HUES64 (cell line): ENCODE measurements around the gene CCDC122.

Experiments
- H3K27ac ChIP-seq: 2 replicates; pipeline ENCODE4 v1.7.0; 2013; ENCODE audit warnings: low read depth, low read length, inconsistent platforms
- H3K27me3 ChIP-seq: 2 replicates; pipeline ENCODE4 v1.6.1; 2013; ENCODE audit warnings: mild to moderate bottlenecking, low read length; ENCODE audit not compliant: insufficient read depth
- H3K36me3 ChIP-seq: 2 replicates; pipeline ENCODE4 v1.6.1; 2013; ENCODE audit warnings: mild to moderate bottlenecking, low read length; ENCODE audit not compliant: insufficient read depth
- H3K4me1 ChIP-seq: 2 replicates; pipeline ENCODE4 v1.6.1; 2013; ENCODE audit warnings: mild to moderate bottlenecking, low read length, moderate library complexity; ENCODE audit not compliant: insufficient read depth
- H3K4me3 ChIP-seq: 2 replicates; pipeline ENCODE4 v1.5.1; 2013; ENCODE audit warnings: mild to moderate bottlenecking, low read length, moderate library complexity
- H3K9ac ChIP-seq: 2 replicates; pipeline ENCODE4 v1.6.1; 2013; ENCODE audit warnings: mild to moderate bottlenecking, low read depth, low read length
- H3K9me3 ChIP-seq: 2 replicates; pipeline ENCODE4 v1.6.1; 2013; ENCODE audit warnings: low read depth, low read length; ENCODE audit not compliant: insufficient read depth
- WGBS: fragments of 150-250, 120-280 bp; methylation state at CpG from one replicate; pipeline ENCODE4 v1.1.7; 2013; ENCODE audit warnings: missing lambda C conversion rate; 5-methylcytosine and 5-hydroxymethylcytosine counted together

The CCDC122 gene

DNA sequence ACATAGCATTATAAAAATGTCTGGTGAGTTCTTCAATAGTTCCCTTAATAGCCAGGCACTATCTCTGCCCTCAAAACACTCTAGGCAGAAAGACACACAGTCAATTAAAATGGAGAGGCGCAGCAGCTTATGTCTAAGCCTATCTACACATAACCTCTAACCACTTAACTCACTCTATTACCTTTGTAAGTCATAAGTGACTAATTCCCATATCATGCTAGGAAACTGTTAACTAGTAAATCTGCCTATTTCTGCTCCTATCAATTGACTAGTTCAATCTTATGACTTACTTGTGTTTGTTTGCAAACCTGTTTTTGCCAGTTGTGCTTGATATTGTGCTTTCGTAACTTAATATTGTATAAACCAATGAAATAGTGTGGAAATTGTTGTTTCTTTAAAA lies 3.2 kb downstream of the CCDC122 start:
- Histone ChIP-seq H3K27ac (no peak overlapping the region), H3K36me3 (no peaks in the 10 kb centered on the region), H3K9me3 (no peaks in the 10 kb centered on the region), H3K4me1 (peaks cover 19% of the 10 kb centered on the region), H3K4me3 (no peak overlapping the region), H3K9ac (no peak overlapping the region), H3K27me3 (peaks cover 15% of the 10 kb centered on the region)
- WGBS: 95% methylated on average over 2 of the region's 2 CpGs

DNA sequence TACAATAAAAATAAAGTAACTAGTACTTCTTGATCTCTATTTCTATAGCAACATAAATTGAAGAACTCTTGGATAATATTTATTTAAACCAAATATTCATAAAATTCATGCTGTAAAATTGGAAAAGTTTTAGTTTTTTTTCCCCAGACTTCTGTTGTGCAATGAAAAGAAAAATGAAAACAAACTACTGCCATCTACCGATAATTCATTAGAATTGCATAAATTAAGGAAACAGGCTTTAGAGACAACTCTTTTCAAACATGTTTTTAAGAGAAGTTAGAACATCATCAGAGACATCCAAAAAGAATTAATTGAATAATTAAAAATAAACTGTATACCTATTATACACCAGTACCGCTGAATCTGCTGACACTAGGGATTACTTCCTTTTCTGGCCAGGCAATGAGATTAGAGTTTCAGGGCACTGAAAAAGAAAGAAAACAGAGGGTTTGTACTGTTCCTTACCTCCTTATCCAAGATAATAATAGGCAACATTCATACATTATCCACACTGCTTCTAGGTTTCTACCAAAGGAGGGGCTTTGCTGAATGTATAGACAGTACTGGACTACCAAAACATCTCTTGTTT lies 4.9 kb downstream of the CCDC122 start:
- Histone ChIP-seq H3K36me3 (peaks cover 7% of the 10 kb centered on the region), H3K4me3 (no peak overlapping the region), H3K4me1 (peaks cover 19% of the 10 kb centered on the region), H3K9me3 (no peaks in the 10 kb centered on the region), H3K27me3 (no peaks in the 10 kb centered on the region), H3K27ac (no peak overlapping the region), H3K9ac (no peak overlapping the region)
- 100% methylated on average over 1 of the region's 2 CpGs for WGBS

- Histone ChIP-seq H3K27me3 (no peaks in the 10 kb centered on the region), H3K9me3 (no peaks in the 10 kb centered on the region), H3K36me3 (peaks cover 24% of the 10 kb centered on the region), H3K4me1 (peaks cover 2% of the 10 kb centered on the region; the same call in 1 of the 2 replicates), H3K27ac (no peak overlapping the region), H3K9ac (no peak overlapping the region), H3K4me3 (no peak overlapping the region)
- WGBS: 90% methylated on average over 1 of the region's 1 CpG
Measured at GRCh38 chr13:43872181-43872580, 7.4 kb downstream of the CCDC122 start.

- no peaks in the 10 kb centered on the region for H3K27me3 ChIP-seq
- 94% methylated on average over 3 of the region's 4 CpGs for WGBS
- H3K9ac ChIP-seq: no peak overlapping the region
- H3K4me3 ChIP-seq: no peak overlapping the region
- peaks cover 31% of the 10 kb centered on the region for H3K36me3 ChIP-seq
- H3K4me1 ChIP-seq: no peaks in the 10 kb centered on the region
- no peak overlapping the region for H3K27ac ChIP-seq
- H3K9me3 ChIP-seq: 0 out of 2 replicates have a peak, but pooled peaks cover 5% of the 10 kb centered on the region
Measured at GRCh38 chr13:43865892-43866291, 13.6 kb downstream of the CCDC122 start.

DNA sequence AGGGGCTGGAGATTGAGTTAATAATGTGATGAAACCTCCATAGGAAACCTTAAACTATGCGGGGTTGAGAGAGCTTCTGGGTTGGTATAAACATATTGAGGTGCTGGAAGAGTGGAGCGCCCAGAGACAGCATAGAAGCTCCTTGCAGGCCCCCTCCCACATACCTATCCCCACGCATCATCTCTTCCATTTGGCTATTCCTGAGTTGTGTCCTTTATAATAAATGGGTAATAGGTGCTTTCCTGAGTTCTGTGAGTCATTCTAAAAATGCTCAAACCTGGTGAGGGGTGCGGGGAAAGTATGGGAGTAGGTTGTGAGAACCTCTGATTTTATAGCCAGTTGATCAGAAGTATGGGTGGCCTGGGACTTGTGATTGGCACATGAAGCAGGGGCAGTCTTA lies 14.6 kb downstream of the CCDC122 start:
- peaks cover 26% of the 10 kb centered on the region for H3K36me3 ChIP-seq

DNA sequence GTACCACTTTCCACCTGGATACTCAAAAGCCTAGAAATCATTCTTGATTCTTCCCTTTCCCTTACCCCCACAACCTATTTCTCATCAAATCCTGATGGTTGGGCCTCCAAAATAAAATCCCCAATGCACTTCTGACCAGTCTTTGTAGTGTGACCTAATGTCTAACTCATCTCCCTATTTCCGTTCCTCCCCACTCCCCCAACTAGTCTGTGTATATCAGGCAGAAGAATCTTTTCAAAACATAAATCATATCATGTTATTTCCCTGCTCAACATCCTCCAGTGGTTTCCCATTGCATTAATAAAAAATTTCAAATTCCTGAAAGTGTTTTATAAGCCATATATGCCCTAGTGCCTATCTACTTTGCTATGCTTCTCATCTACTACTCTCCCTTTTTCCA lies 17.7 kb downstream of the CCDC122 start:
- Histone ChIP-seq H3K4me1 (no peaks in the 10 kb centered on the region; the same call in 1 of the 2 replicates), H3K9ac (no peak overlapping the region), H3K4me3 (no peak overlapping the region), H3K9me3 (0 out of 2 replicates have a peak, but pooled peaks cover 5% of the 10 kb centered on the region), H3K27me3 (no peaks in the 10 kb centered on the region), H3K27ac (no peak overlapping the region), H3K36me3 (peaks cover 24% of the 10 kb centered on the region)
- 93% methylated on average over 1 of the region's 1 CpG for WGBS

More for the DNA sequence above, 14.6 kb downstream of the CCDC122 start:
- Histone ChIP-seq H3K4me1 (no peaks in the 10 kb centered on the region; the same call in 1 of the 2 replicates), H3K27ac (no peak overlapping the region), H3K27me3 (no peaks in the 10 kb centered on the region), H3K9me3 (0 out of 2 replicates have a peak, but pooled peaks cover 5% of the 10 kb centered on the region), H3K9ac (no peak overlapping the region), H3K4me3 (no peak overlapping the region)
- 99% methylated on average over 2 of the region's 4 CpGs for WGBS

- Histone ChIP-seq H3K4me3 (no peak overlapping the region), H3K27ac (no peak overlapping the region), H3K4me1 (no peaks in the 10 kb centered on the region), H3K27me3 (no peaks in the 10 kb centered on the region), H3K9ac (no peak overlapping the region), H3K36me3 (peaks cover 8% of the 10 kb centered on the region; the same call in 1 of the 2 replicates), H3K9me3 (peaks cover 28% of the 10 kb centered on the region)
- 100% methylated on average over 1 of the region's 1 CpG for WGBS
Measured at GRCh38 chr13:43852923-43853404, 26.6 kb downstream of the CCDC122 start.

- Histone ChIP-seq H3K9ac (no peak overlapping the region), H3K4me3 (no peak overlapping the region), H3K9me3 (peaks cover 28% of the 10 kb centered on the region), H3K27me3 (no peaks in the 10 kb centered on the region), H3K4me1 (no peaks in the 10 kb centered on the region), H3K36me3 (peaks cover 6% of the 10 kb centered on the region; the same call in 1 of the 2 replicates), H3K27ac (no peak overlapping the region)
- WGBS: 94% methylated on average over 1 of the region's 1 CpG
Measured at GRCh38 chr13:43850873-43851272, 28.7 kb downstream of the CCDC122 start.

DNA sequence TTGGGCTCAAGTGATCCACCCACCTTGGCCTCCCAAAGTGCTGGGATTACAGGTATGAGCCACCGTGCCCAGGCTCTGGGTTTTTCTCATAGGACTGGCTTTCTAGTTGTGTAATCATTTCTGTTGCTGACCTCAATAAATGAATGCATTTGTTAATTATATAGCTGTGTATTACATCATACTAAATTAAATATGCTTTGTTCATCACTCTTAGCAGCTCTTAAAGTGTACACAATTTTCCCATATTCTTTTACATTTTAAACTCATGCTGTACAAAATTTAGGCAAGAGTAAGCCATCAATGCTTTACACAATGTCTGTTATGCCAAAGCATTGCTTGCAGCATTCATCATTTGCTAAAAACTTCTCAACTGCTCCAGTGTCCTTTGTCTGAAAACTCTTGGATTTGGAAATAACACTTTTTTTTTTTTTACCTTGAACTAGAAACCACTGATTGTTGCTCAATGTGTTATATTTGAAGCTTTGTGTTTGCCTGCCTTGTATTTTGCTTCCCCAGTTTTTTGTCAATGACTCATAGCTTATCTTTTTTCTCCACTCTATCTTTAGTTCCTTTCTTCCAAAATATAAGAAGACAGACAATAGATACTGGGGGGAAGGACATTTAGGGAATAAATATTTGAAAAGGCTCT lies 31.4 kb downstream of the CCDC122 start:
- H3K4me1 ChIP-seq: no peaks in the 10 kb centered on the region
- 100% methylated on average over 1 of the region's 1 CpG for WGBS
- no peak overlapping the region for H3K27ac ChIP-seq
- H3K36me3 ChIP-seq: peaks cover 6% of the 10 kb centered on the region; the same call in 1 of the 2 replicates
- peaks cover 14% of the 10 kb centered on the region for H3K9me3 ChIP-seq
- H3K4me3 ChIP-seq: no peak overlapping the region
- H3K27me3 ChIP-seq: no peaks in the 10 kb centered on the region
- H3K9ac ChIP-seq: no peak overlapping the region

DNA sequence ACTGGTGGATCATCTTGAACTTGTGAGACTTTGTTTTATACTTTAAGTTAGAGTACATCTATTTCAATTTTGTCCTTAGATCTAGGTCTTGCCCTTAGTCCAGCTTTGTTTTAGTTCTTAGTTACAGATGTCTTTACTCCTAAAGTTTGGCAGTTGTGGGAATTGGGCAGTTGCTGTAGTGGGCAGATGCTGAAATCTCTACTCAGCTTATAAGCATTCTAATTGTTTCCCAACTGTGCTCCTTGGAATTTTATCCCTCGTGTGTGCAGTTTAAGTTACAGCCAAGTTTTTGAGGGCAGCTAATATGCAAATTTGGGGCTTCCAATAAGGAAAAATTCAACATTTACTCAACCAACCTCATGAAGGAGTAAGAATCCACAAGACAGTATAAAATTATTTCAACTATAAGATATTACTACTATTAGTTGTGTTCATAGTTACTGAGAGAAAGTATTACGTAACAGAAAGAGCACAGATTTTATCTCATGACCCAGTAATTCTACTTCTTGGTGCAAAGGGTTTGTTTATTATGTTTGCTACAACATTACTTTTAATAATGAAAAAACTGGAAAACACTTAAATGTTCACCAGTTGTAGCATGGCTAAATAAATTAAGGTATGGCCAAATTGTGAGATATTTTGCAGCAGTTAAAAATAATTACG lies 32.9 kb downstream of the CCDC122 start:
- Histone ChIP-seq H3K9me3 (peaks cover 4% of the 10 kb centered on the region; the same call in 1 of the 2 replicates), H3K9ac (no peak overlapping the region), H3K4me1 (no peaks in the 10 kb centered on the region), H3K27me3 (no peaks in the 10 kb centered on the region), H3K4me3 (no peak overlapping the region), H3K27ac (no peak overlapping the region), H3K36me3 (peaks cover 6% of the 10 kb centered on the region; the same call in 1 of the 2 replicates)
- 96% methylated on average over 2 of the region's 3 CpGs for WGBS

- WGBS: 89% methylated on average over 4 of the region's 4 CpGs
- no peak overlapping the region for H3K27ac ChIP-seq
Measured at GRCh38 chr13:43838909-43839308, 40.6 kb downstream of the CCDC122 start.

More at GRCh38 chr13:43838909-43839308, 40.6 kb downstream of the CCDC122 start:
- Histone ChIP-seq H3K4me1 (no peaks in the 10 kb centered on the region), H3K4me3 (no peak overlapping the region), H3K36me3 (no peaks in the 10 kb centered on the region), H3K27me3 (no peaks in the 10 kb centered on the region), H3K9me3 (no peaks in the 10 kb centered on the region), H3K9ac (no peak overlapping the region)
